Measurements from ENCODE around the gene PHF14.
"Not testable (repeated sequence)": the region's sequence is repeated elsewhere in the genome, so short reads cannot be mapped to it uniquely, and the experiment has no call there.

Gene PHF14

GRCh38 chr7:10973061-10973941 lies at the start of gene PHF14:
PHF14 (plus strand) TSS chr7:10973872; CDS start chr7:10974324, 452 bp downstream.
- peak; percentile 97 for DNase-seq

GRCh38 chr7:10924370-10924769 lies 49.3 kb upstream of the PHF14 start:
- no peak for DNase-seq

- DNase-seq: not testable (repeated sequence)
These were observed 45.5 kb upstream of the PHF14 start for GRCh38 chr7:10928203-10928602.

- no peak for DNase-seq
These were observed 43.1 kb upstream of the PHF14 start for GRCh38 chr7:10930551-10930950.

- no peak for DNase-seq
These were observed 42.5 kb upstream of the PHF14 start for GRCh38 chr7:10931161-10931560.

- DNase-seq: no peak
These were observed 39.4 kb upstream of the PHF14 start for GRCh38 chr7:10934292-10934691.

- no peak for DNase-seq
These were observed 34.3 kb upstream of the PHF14 start for GRCh38 chr7:10939237-10939910.

GRCh38 chr7:10939911-10940703 lies 33.6 kb upstream of the PHF14 start:
- DNase-seq: peak; percentile 91

GRCh38 chr7:10940704-10941355 lies 32.8 kb upstream of the PHF14 start:
- DNase-seq: peak; percentile 71

GRCh38 chr7:10950494-10950893 lies 23.2 kb upstream of the PHF14 start:
- DNase-seq: no peak

- DNase-seq: not testable (repeated sequence)
These were observed 22.6 kb upstream of the PHF14 start for GRCh38 chr7:10950974-10951578.

GRCh38 chr7:10952588-10952987 lies 21.1 kb upstream of the PHF14 start:
- no peak for DNase-seq

GRCh38 chr7:10953078-10953750 lies 20.5 kb upstream of the PHF14 start:
- not testable (repeated sequence) for DNase-seq

- DNase-seq: no peak
These were observed 17.1 kb upstream of the PHF14 start for GRCh38 chr7:10956528-10956927.

GRCh38 chr7:10960242-10960641 lies 13.4 kb upstream of the PHF14 start:
- not testable (repeated sequence) for DNase-seq

GRCh38 chr7:10965016-10965415 lies 8.7 kb upstream of the PHF14 start:
- DNase-seq: not testable (repeated sequence)

- no peak for DNase-seq
These were observed 1.5 kb upstream of the PHF14 start for GRCh38 chr7:10972174-10972573.

GRCh38 chr7:10973942-10974911 lies 555 bp downstream of the PHF14 start:
- DNase-seq: peak; percentile 37

GRCh38 chr7:10977113-10977512 lies 3.4 kb downstream of the PHF14 start:
- no peak for DNase-seq

GRCh38 chr7:10981317-10981716 lies 7.6 kb downstream of the PHF14 start:
- DNase-seq: no peak
